AG08396 (cell line): ENCODE results near the gene MOCS1.
A peak's percentile ranks its signal among the peaks of the same experiment; 100 is the strongest.
"Not testable (repeated sequence)": the region's sequence is repeated elsewhere in the genome, so short reads cannot be mapped to it uniquely, and the experiment has no call there.

ENCODE experiments used
- DNase-seq: peaks from one replicate; pipeline ENCODE4 v3.0.0; 2012; ENCODE audit warnings: low spot score, mixed read lengths

The MOCS1 gene

GRCh38 chr6:39934131-39934757 lies at the start of gene MOCS1:
TSS of gene MOCS1 (minus strand) at chr6:39934462. CDS start at chr6:39934417, 45 bp downstream.
- DNase-seq, result peak; percentile 92

DNA sequence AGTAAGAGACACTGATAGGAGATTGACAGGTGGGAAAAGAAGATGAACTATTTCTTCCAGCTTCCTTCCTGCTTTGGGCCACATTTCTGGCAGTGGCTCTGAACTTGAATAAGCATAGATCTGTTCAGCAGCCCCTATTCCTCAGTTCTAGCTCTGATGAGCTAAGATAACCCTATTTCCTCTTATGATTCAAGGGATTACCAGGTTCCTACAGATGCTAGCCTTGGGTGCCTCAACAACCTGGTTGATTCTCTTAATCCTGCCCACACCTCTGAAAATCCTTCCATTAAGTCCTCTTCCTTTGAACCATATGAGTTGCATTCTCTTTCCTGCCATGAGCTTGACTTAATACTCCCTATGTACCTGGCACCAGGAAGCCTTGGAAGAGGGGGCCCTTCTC lies 49.8 kb upstream of the MOCS1 start:
- DNase-seq, result no peak

- no peak for DNase-seq
Measured at GRCh38 chr6:39983193-39983592, 48.9 kb upstream of the MOCS1 start.

DNA sequence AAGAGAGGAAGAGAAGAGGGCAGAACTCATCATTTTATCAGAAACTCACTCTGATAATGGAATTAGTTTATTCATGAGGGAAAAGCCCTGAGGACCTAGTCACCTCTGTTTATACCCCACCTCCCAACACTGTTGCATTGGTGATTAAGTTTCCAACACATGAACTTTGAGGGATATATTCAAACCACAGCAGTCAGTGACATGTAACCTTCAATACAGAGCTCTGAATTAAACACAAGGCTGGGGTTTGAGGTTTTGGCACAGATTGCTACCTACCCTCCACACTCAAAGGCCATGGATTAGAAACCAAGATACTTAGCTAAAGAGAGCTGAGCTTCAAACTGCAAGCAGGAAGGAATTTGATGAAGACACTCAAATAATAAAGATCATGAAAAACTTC lies 48.5 kb upstream of the MOCS1 start:
- no peak for DNase-seq

GRCh38 chr6:39980839-39981580 lies 46.7 kb upstream of the MOCS1 start:
- DNase-seq, result peak; percentile 59

- DNase-seq, result no peak
Measured at GRCh38 chr6:39979461-39980328, 45.4 kb upstream of the MOCS1 start.

DNA sequence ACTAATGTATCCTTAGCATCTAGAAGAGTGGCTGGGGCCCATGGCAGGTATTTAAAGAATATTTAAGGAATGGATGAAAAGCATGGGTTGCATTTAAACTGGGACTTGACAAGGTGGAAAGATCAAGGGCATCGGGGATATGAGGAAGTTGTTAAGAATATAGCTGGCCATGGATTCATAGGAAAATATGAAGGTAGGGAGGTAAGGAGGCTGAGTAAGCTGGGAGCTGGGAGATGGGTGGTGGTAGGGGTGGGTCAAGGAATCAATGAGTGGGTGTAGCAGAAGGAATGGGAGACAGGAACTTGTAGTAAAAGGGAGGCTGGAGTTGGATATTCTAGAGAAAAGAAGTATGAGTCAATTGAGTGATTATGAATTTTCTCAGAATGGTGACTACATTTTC lies 44.0 kb upstream of the MOCS1 start:
- DNase-seq, result no peak

- DNase-seq, result no peak
Measured at GRCh38 chr6:39973661-39974060, 39.4 kb upstream of the MOCS1 start.

- DNase-seq, result not testable (repeated sequence)
Measured at GRCh38 chr6:39972717-39973116, 38.5 kb upstream of the MOCS1 start.

DNA sequence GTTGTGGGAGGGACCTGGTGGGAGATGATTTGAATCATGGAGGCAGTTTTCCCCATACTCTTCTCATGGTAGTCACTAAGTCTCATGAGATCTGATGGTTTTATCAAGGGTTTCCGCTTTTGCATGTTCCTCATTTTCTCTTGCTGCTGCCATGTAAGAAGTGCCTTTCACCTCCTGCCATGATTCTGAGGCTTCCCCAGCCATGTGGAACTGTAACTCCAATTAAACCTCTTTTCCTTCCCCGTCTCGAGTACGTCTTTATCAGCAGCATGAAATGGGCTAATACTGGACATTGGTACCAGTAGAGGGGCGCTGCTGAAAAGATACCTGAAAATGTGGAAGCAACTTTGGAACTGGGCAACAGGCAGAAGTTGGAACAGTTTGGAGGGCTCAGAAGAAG lies 36.9 kb upstream of the MOCS1 start:
- DNase-seq, result not testable (repeated sequence)

DNA sequence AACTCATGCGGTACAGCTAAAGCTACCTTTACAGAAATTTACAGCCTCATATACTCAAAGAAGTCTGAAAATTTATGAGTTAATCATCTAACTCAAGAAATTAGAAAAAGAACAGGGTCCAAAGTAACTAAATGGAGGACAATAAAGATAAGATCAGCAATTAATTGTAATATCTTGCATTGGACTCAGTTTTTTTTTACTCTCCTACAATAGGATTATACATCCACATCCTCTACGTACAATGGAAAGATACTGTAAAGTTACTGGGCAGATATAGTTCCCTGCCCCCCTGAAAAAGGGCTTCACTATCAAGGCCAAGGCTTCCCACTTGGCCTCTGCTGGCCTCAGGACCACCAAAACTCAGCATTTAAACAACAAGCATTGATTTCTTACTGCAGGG lies 31.5 kb upstream of the MOCS1 start:
- no peak for DNase-seq

GRCh38 chr6:39964530-39964929 lies 30.3 kb upstream of the MOCS1 start:
- DNase-seq, result no peak

GRCh38 chr6:39964094-39964493 lies 29.8 kb upstream of the MOCS1 start:
- no peak for DNase-seq

DNA sequence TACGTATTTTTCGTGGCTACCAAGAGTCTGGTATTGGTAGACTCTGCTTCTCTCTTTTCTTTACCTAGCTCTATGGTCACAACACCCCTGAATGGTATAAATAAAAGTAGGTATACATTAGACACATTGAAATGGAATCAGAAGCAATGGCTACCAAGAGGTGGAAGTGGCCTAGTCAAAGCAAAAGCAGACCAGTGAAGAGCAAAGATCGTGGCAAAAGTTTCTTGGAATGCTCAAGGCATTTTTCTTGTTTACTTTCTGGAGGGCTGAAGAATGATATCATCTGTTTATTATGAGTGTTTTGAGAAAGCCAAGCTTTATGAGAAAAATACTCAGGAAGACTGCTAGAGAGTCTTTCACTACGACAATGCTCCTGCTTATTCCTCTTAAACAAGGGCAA lies 28.6 kb upstream of the MOCS1 start:
- peak; percentile 35 for DNase-seq

DNA sequence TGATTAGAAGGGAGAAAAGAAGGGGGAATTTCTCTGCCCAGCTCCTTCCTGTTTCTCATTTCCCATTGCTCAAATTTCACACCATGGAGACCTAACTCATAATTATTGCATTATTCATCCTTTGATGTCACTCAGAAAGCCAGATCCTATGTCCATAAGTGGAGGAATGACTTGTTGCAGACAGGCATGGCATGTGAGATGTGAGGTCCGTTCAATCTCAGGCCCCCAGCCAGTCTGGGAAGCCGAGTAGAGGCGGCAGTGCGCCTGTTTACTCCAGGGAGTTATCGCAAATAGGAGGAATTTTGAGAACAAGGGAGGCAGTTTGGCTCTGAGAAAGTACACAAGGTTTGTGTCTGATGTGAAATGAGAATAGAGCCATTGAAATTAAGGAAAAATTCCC lies 26.9 kb upstream of the MOCS1 start:
- DNase-seq, result no peak

DNA sequence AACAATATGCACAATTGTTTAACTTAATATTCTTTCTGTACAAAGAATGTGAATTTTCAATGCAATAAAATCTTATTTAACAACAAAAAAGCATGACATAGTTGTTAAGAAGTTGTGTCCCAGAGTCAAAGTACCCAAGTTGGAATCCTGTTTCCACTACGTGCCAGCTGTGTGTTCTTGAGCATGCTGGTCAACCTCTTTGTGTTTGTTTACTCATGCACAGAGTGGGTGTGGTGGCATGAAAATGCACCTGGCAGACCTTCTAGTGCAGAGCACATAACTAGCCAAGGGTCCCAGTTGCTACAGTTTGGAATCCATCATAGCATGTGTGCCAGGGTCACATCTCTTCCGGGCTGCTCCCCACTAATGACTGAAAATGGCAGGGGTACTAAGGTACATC lies 24.7 kb upstream of the MOCS1 start:
- DNase-seq, result no peak

DNA sequence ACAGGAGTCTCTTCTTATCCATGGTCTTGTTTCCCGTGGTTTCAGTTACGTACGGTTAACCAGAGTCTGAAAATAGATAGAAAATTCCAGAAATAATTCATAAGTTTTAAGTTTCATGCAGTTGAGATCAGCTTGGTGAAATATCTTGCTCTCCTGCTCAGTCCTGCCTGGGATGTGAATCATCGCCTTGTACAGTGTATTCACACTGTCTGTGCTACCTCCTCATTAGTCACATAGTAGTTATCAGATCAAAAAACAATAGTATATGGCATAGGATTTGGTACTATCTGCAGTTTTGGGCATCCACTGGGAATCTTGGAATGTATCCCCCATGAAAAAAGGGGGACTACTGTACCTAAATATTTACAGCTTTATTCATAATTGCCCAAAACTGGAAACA lies 22.7 kb upstream of the MOCS1 start:
- DNase-seq, result no peak

GRCh38 chr6:39953076-39953618 lies 18.9 kb upstream of the MOCS1 start:
- no peak for DNase-seq

GRCh38 chr6:39952167-39952566 lies 17.9 kb upstream of the MOCS1 start:
- no peak for DNase-seq

- no peak for DNase-seq
Measured at GRCh38 chr6:39951716-39952115, 17.5 kb upstream of the MOCS1 start.

GRCh38 chr6:39951191-39951590 lies 16.9 kb upstream of the MOCS1 start:
- DNase-seq, result no peak

- DNase-seq, result no peak
Measured at GRCh38 chr6:39950125-39950720, 16.0 kb upstream of the MOCS1 start.
